ENCODE measurements around the gene BAIAP2.

DNA sequence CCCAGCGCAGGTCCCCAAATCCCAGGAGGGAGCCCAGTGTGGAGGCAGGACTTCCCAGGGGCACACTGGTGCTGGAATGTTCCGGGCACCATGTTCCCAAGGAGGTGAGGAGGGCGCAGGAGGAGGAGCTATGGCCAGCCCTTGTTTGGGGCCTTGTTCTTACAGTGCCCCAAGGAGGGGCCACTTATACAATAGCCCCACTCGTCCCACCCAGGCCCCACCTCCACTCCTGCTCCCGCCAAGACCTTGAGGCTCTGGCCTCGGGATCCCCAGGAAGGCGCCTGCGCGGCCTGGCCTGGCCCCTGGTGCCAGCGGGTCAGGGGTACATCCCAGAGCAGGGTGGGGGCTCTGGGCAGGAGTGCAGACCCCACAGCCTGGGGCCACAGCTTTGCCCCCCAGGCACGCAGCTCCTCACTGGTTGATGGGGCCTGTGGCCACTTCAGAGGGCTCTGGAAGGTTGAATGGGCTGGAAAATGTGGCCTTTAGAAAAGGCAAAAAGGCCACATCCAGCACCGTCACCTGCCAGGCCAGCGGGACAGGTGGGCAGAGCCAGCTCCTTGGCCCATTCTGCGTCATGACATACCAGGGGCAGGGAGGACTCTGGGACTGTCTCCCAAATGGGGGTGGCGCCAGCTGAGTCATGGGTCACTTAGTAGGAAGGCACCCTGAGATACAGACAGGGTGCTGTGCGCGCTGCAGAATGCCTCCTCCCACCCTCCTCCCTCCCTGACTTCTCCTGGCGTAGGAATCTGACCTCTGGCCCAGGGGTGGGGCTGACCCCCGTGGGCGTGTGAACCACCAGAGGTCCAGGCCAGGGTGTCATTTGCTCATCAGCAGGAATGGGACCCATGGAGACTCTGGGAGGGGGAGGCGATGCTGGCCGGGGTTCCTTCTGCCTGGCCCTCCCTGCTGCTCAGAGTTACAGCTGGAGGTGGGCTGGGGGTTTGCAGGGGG is 98.1 kb downstream of the BAIAP2 start:
- TF ChIP-seq, protein P1, sequence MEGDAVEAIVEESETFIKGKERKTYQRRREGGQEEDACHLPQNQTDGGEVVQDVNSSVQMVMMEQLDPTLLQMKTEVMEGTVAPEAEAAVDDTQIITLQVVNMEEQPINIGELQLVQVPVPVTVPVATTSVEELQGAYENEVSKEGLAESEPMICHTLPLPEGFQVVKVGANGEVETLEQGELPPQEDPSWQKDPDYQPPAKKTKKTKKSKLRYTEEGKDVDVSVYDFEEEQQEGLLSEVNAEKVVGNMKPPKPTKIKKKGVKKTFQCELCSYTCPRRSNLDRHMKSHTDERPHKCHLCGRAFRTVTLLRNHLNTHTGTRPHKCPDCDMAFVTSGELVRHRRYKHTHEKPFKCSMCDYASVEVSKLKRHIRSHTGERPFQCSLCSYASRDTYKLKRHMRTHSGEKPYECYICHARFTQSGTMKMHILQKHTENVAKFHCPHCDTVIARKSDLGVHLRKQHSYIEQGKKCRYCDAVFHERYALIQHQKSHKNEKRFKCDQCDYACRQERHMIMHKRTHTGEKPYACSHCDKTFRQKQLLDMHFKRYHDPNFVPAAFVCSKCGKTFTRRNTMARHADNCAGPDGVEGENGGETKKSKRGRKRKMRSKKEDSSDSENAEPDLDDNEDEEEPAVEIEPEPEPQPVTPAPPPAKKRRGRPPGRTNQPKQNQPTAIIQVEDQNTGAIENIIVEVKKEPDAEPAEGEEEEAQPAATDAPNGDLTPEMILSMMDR (IDR thresholded peaks at IDR 0.05 in 4 of 5, conservative IDR thresholded peaks at IDR 0.05 in 1 of 5), result no peak
- TF ChIP-seq POLR2A (IDR thresholded peaks at IDR 0.05), result no peak

All from gastrocnemius medialis (tissue), 4 donors.